Thyroid gland (tissue), 4 donors: ENCODE data around the gene PLCL2.

Experiments
- CTCF ChIP-seq, 6 experiments: fragments of 200-600 bp in 3 of 6; fragments of 450-650 bp in 3 of 6; sonication (generic) in 3 of 6; IDR thresholded peaks; one replicate each; pipeline ENCODE4 v1.5.1; 2016 to 2019; ENCODE audit warnings: antibody characterized with exemption in 6 of 6, mild to moderate bottlenecking in 2 of 6, inconsistent platforms in 1 of 6, moderate library complexity in 1 of 6
- POLR2A ChIP-seq, 2 donors: fragments of 450-650 bp; IDR thresholded peaks; one replicate each; pipeline ENCODE4 v1.6.1; 2017; ENCODE audit warnings: antibody characterized with exemption in 2 of 2, mild to moderate bottlenecking in 2 of 2, moderate library complexity in 1 of 2

- TF ChIP-seq CTCF (IDR thresholded peaks at IDR 0.05), result no peak
- no peak for TF ChIP-seq POLR2A (IDR thresholded peaks at IDR 0.05)
Measured at GRCh38 chr3:17047894-17048293, 163.1 kb downstream of the PLCL2 start.
